CD8-positive, alpha-beta memory T cell (primary cell): ENCODE measurements around the gene LIPC. TPM values are rescaled to one million over a fixed set of nuclear protein-coding genes. Genes with fewer than 3 reads are reported as not detected.

ENCODE experiments used
- CTCF ChIA-PET: fragments of 350-600 bp; sonication (Branson Sonifier 250); formaldehyde crosslinking; loops from one replicate; lab custom pipeline; 2021; ENCODE audit warnings: antibody characterized with exemption; lab: Charles Lee
- POLR2A ChIA-PET: fragments of 350-600 bp; sonication (Branson Sonifier 250); formaldehyde crosslinking; loops from one replicate; lab custom pipeline; 2021; ENCODE audit warnings: antibody characterized with exemption; lab: Charles Lee
- DNase-seq, 5 donors: peaks; one replicate each; pipeline versions ENCODE4 v3.0.0 to v3.0.0-alpha.2; 2020 to 2022; ENCODE audit warnings: mixed read lengths in 1 of 5
- H3K27ac ChIP-seq: one replicate; pipeline ENCODE4 v1.7.0; 2013; ENCODE audit warnings: low read depth, mild to moderate bottlenecking, low read length, moderate library complexity
- H3K27me3 ChIP-seq: 2 replicates; pipeline ENCODE4 v1.7.0; 2013; ENCODE audit warnings: low read length, mild to moderate bottlenecking; ENCODE audit not compliant: insufficient read depth, poor library complexity, severe bottlenecking
- H3K36me3 ChIP-seq: 2 replicates; pipeline ENCODE4 v1.7.0; 2013; ENCODE audit warnings: mild to moderate bottlenecking, low read length, moderate library complexity; ENCODE audit not compliant: insufficient read depth
- H3K4me1 ChIP-seq: 2 replicates; pipeline ENCODE4 v1.7.0; 2013; ENCODE audit warnings: mild to moderate bottlenecking, low read length, moderate library complexity; ENCODE audit not compliant: insufficient read depth
- H3K4me3 ChIP-seq: 2 replicates; pipeline ENCODE4 v1.7.0; 2013; ENCODE audit warnings: mild to moderate bottlenecking, low read length
- H3K9me3 ChIP-seq: 2 replicates; pipeline ENCODE4 v1.7.0; 2013; ENCODE audit warnings: mild to moderate bottlenecking, low read length
- H3K27ac Mint-ChIP-seq, 8 donors: one replicate each; pipeline ENCODE4 v1.8.0; 2020 to 2021; ENCODE audit warnings: mixed read lengths in 8 of 8, mild to moderate bottlenecking in 6 of 8, inconsistent platforms in 3 of 8, moderate library complexity in 3 of 8
- H3K27me3 Mint-ChIP-seq, 2 donors: one replicate each; pipeline ENCODE4 v1.8.0; 2020 to 2021; ENCODE audit warnings: mixed read lengths in 2 of 2, mild to moderate bottlenecking in 1 of 2, moderate library complexity in 1 of 2
- H3K36me3 Mint-ChIP-seq, 3 donors: one replicate each; pipeline ENCODE4 v1.8.0; 2020 to 2021; ENCODE audit warnings: mixed read lengths in 3 of 3, inconsistent platforms in 1 of 3, mild to moderate bottlenecking in 1 of 3
- H3K4me1 Mint-ChIP-seq, 3 donors: one replicate each; pipeline ENCODE4 v1.8.0; 2020 to 2021; ENCODE audit warnings: mixed read lengths in 3 of 3, inconsistent platforms in 1 of 3, mild to moderate bottlenecking in 1 of 3
- H3K4me3 Mint-ChIP-seq, 7 donors: one replicate each; pipeline ENCODE4 v1.8.0; 2020 to 2021; ENCODE audit warnings: mixed read lengths in 7 of 7, mild to moderate bottlenecking in 6 of 7, moderate library complexity in 4 of 7, inconsistent platforms in 2 of 7
- H3K9me3 Mint-ChIP-seq, 5 donors: one replicate each; pipeline ENCODE4 v1.8.0; 2020 to 2022; ENCODE audit warnings: mixed read lengths in 5 of 5, mild to moderate bottlenecking in 3 of 5, moderate library complexity in 2 of 5, inconsistent platforms in 1 of 5
- polyA plus RNA-seq: library from polyadenylated mRNA; unstranded; fragments of 300-500 nt; fragmentation: Illumina TruSeq; gene quantifications from one replicate; pipeline ENCODE4 v1.2.3, GENCODE V29; 2021
- total RNA-seq, 2 experiments: library from RNA; stranded (reverse); gene quantifications; one replicate each; pipeline ENCODE4 v1.2.3, GENCODE V29; 2021

Gene LIPC
- total and polyA plus RNA-seq, 3 experiments from 2014 or later: 0.28 to 1.5 (median 0.47) TPM

GRCh38 chr15:58407236-58407775 lies 24.5 kb upstream of the LIPC start:
- H3K27ac Mint-ChIP-seq: peak overlapping the region in 1 of 8 donors; percentile 37
- no peaks in the 10 kb centered on the region for H3K9me3 Mint-ChIP-seq
- peaks cover 18 to 27% (median 27%) of the 10 kb centered on the region in 3 donors for H3K4me1 Mint-ChIP-seq
- H3K27me3 Mint-ChIP-seq: peaks cover 0 to 1% of the 10 kb centered on the region in 2 donors
- no peaks in the 10 kb centered on the region for H3K36me3 ChIP-seq
- H3K27me3 ChIP-seq: no peaks in the 10 kb centered on the region
- no peaks in the 10 kb centered on the region for H3K9me3 ChIP-seq
- no peaks in the 10 kb centered on the region for H3K4me1 ChIP-seq
- no peak overlapping the region for H3K27ac ChIP-seq
- H3K4me3 Mint-ChIP-seq: no peak overlapping the region
- ChIA-PET CTCF (no interaction called here), POLR2A (no interaction called here)
- no peak for DNase-seq
- no peak overlapping the region for H3K4me3 ChIP-seq
- peaks cover 2 to 4% (median 4%) of the 10 kb centered on the region in 3 donors for H3K36me3 Mint-ChIP-seq

GRCh38 chr15:58407778-58408177 lies 24.0 kb upstream of the LIPC start:
- Mint-ChIP-seq H3K4me3 (no peak overlapping the region), H3K9me3 (no peaks in the 10 kb centered on the region), H3K27ac (peak overlapping the region in 1 of 8 donors; percentile 90), H3K36me3 (peaks cover 2 to 4% (median 4%) of the 10 kb centered on the region in 3 donors), H3K4me1 (peaks cover 18 to 28% (median 27%) of the 10 kb centered on the region in 3 donors), H3K27me3 (peaks cover 0 to 1% of the 10 kb centered on the region in 2 donors)
- Histone ChIP-seq H3K9me3 (no peaks in the 10 kb centered on the region), H3K4me1 (no peaks in the 10 kb centered on the region), H3K27me3 (no peaks in the 10 kb centered on the region), H3K27ac (no peak overlapping the region), H3K36me3 (no peaks in the 10 kb centered on the region), H3K4me3 (no peak overlapping the region)
- no peak for DNase-seq
- ChIA-PET CTCF (no interaction called here), POLR2A (no interaction called here)

- H3K9me3 Mint-ChIP-seq: no peaks in the 10 kb centered on the region
- CTCF ChIA-PET: no interaction called here
- Histone ChIP-seq H3K4me3 (no peak overlapping the region), H3K4me1 (no peaks in the 10 kb centered on the region), H3K36me3 (no peaks in the 10 kb centered on the region), H3K27me3 (no peaks in the 10 kb centered on the region), H3K27ac (no peak overlapping the region), H3K9me3 (no peaks in the 10 kb centered on the region)
- peaks cover 2 to 4% (median 4%) of the 10 kb centered on the region in 3 donors for H3K36me3 Mint-ChIP-seq
- H3K4me1 Mint-ChIP-seq: peaks cover 18 to 31% (median 28%) of the 10 kb centered on the region in 3 donors
- H3K27me3 Mint-ChIP-seq: peaks cover 0 to 2% of the 10 kb centered on the region in 2 donors
- POLR2A ChIA-PET: interaction anchor here (0.6 kb wide), 1 partner anchor 366 kb away, joined by 5 read pairs; no protein-coding TSS in a partner anchor
- peak overlapping the region; percentile 35 to 95 (median 68) for H3K27ac Mint-ChIP-seq
- peak overlapping the region; percentile 86 to 95 (median 89) for H3K4me3 Mint-ChIP-seq
- DNase-seq: no peak
These were observed 21.9 kb upstream of the LIPC start for GRCh38 chr15:58409861-58410260.

GRCh38 chr15:58410353-58410752 lies 21.4 kb upstream of the LIPC start:
- CTCF ChIA-PET: no interaction called here
- H3K4me1 Mint-ChIP-seq: peaks cover 18 to 31% (median 28%) of the 10 kb centered on the region in 3 donors
- no peaks in the 10 kb centered on the region for H3K9me3 Mint-ChIP-seq
- DNase-seq: peak in 4 of 5 donors; percentile 26 to 67 (median 48)
- H3K27me3 Mint-ChIP-seq: peaks cover 0 to 2% of the 10 kb centered on the region in 2 donors
- no peaks in the 10 kb centered on the region for H3K36me3 ChIP-seq
- POLR2A ChIA-PET: interaction anchor here (0.6 to 1.1 kb wide), 2 partner anchors 24 to 330 kb away, joined by 3 read pairs; no protein-coding TSS in a partner anchor
- H3K36me3 Mint-ChIP-seq: peaks cover 2 to 4% (median 4%) of the 10 kb centered on the region in 3 donors
- H3K27me3 ChIP-seq: no peaks in the 10 kb centered on the region
- H3K4me1 ChIP-seq: no peaks in the 10 kb centered on the region
- H3K4me3 Mint-ChIP-seq: peak overlapping the region; percentile 86 to 95 (median 89)
- H3K4me3 ChIP-seq: peak overlapping the region; percentile 44
- no peaks in the 10 kb centered on the region for H3K9me3 ChIP-seq
- peak overlapping the region; percentile 51 to 95 (median 91) for H3K27ac Mint-ChIP-seq
- no peak overlapping the region for H3K27ac ChIP-seq

GRCh38 chr15:58413253-58413652 lies 18.5 kb upstream of the LIPC start:
- Mint-ChIP-seq H3K27me3 (peaks cover 0 to 2% of the 10 kb centered on the region in 2 donors), H3K4me1 (peaks cover 15 to 31% (median 28%) of the 10 kb centered on the region in 3 donors), H3K36me3 (peaks cover 0 to 10% (median 4%) of the 10 kb centered on the region in 3 donors), H3K4me3 (peak overlapping the region in 1 of 7 donors; percentile 65), H3K9me3 (peaks cover 0 to 11% (median 3%) of the 10 kb centered on the region in 5 donors), H3K27ac (peak overlapping the region in 1 of 8 donors; percentile 68)
- Histone ChIP-seq H3K4me3 (no peak overlapping the region), H3K4me1 (no peaks in the 10 kb centered on the region), H3K9me3 (no peaks in the 10 kb centered on the region), H3K27me3 (no peaks in the 10 kb centered on the region), H3K36me3 (no peaks in the 10 kb centered on the region), H3K27ac (no peak overlapping the region)
- ChIA-PET CTCF (no interaction called here), POLR2A (no interaction called here)
- no peak for DNase-seq

- Mint-ChIP-seq H3K27ac (no peak overlapping the region), H3K9me3 (peaks cover 0 to 11% (median 3%) of the 10 kb centered on the region in 5 donors), H3K27me3 (peaks cover 0 to 2% of the 10 kb centered on the region in 2 donors), H3K36me3 (peaks cover 2 to 14% (median 4%) of the 10 kb centered on the region in 3 donors), H3K4me3 (no peak overlapping the region), H3K4me1 (peaks cover 9 to 26% (median 15%) of the 10 kb centered on the region in 3 donors)
- ChIA-PET POLR2A (no interaction called here), CTCF (no interaction called here)
- Histone ChIP-seq H3K4me1 (no peaks in the 10 kb centered on the region), H3K4me3 (no peak overlapping the region), H3K9me3 (no peaks in the 10 kb centered on the region), H3K27me3 (no peaks in the 10 kb centered on the region), H3K27ac (no peak overlapping the region), H3K36me3 (no peaks in the 10 kb centered on the region)
- DNase-seq: no peak
These were observed 16.2 kb upstream of the LIPC start for GRCh38 chr15:58415636-58416035.

- ChIA-PET CTCF (no interaction called here), POLR2A (no interaction called here)
- Histone ChIP-seq H3K36me3 (no peaks in the 10 kb centered on the region), H3K27ac (no peak overlapping the region), H3K4me1 (no peaks in the 10 kb centered on the region), H3K27me3 (no peaks in the 10 kb centered on the region), H3K4me3 (no peak overlapping the region), H3K9me3 (no peaks in the 10 kb centered on the region)
- peaks cover 0 to 2% of the 10 kb centered on the region in 2 donors for H3K27me3 Mint-ChIP-seq
- no peak overlapping the region for H3K4me3 Mint-ChIP-seq
- no peak for DNase-seq
- H3K27ac Mint-ChIP-seq: no peak overlapping the region
- peaks cover 2 to 21% (median 4%) of the 10 kb centered on the region in 3 donors for H3K4me1 Mint-ChIP-seq
- H3K9me3 Mint-ChIP-seq: peaks cover 0 to 11% (median 3%) of the 10 kb centered on the region in 5 donors
- H3K36me3 Mint-ChIP-seq: peaks cover 2 to 14% (median 4%) of the 10 kb centered on the region in 3 donors
These were observed 14.8 kb upstream of the LIPC start for GRCh38 chr15:58416963-58417362.

GRCh38 chr15:58418135-58418534 lies 13.7 kb upstream of the LIPC start:
- H3K4me1 Mint-ChIP-seq: peaks cover 0 to 18% (median 0%) of the 10 kb centered on the region in 3 donors
- no peak overlapping the region for H3K27ac ChIP-seq
- peaks cover 2 to 14% (median 4%) of the 10 kb centered on the region in 3 donors for H3K36me3 Mint-ChIP-seq
- H3K27me3 Mint-ChIP-seq: peaks cover 0 to 2% of the 10 kb centered on the region in 2 donors
- H3K27me3 ChIP-seq: no peaks in the 10 kb centered on the region
- DNase-seq: no peak
- no peaks in the 10 kb centered on the region for H3K4me1 ChIP-seq
- no peak overlapping the region for H3K4me3 ChIP-seq
- no peaks in the 10 kb centered on the region for H3K9me3 ChIP-seq
- POLR2A ChIA-PET: no interaction called here
- no peak overlapping the region for H3K27ac Mint-ChIP-seq
- CTCF ChIA-PET: no interaction called here
- H3K9me3 Mint-ChIP-seq: peaks cover 0 to 11% (median 3%) of the 10 kb centered on the region in 5 donors
- no peaks in the 10 kb centered on the region for H3K36me3 ChIP-seq
- no peak overlapping the region for H3K4me3 Mint-ChIP-seq
